NCI-H1105 treated with DMSO at 0.1 percent for 48 hours (cell line): Measurements from ENCODE around the gene FBXO46.

ENCODE experiments used
- DNase-seq: peaks from one replicate; lab custom pipeline; 2025; lab: John Stamatoyannopoulos, UW

The FBXO46 gene

DNA sequence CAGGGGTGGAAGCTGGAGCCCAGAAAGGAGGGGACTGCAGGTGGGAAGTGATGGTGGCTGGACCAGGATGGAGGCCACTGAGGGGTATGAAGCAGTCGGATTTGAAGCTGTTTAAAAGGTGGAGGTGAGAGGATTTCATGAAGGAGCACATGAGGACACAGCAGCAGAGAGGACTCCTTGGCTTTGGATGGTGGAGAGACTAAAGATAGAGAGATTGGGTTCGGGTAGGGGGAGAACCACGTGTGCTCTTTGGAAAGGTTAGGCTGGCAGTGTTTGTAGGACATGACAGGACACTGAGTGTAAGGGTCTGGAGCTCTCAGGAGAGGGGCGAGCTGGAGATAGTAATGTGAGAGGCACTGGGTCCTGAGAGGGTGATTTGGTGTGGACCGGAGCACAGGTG is 47.8 kb downstream of the FBXO46 start:
- DNase-seq = no peak

DNA sequence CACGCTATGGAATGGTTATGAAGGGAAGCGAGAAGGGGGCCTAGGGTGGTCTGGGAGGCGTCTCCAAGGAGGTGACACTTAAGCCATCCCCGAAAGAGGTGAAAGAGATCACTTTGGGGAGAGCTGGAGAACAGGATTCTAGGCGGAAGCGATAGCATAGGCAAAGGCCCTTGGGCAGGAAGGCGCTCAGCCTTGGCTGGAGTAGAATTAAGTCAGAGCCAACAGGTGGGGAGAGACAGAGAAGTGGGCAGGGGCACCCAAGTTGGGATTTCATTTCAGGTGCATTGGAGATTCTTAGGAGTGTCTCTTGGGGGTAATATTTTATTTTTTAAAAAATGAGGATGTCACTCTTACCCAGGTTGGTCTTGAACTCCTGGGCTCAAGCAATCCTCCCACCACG is 48.6 kb downstream of the FBXO46 start:
- DNase-seq = no peak

DNA sequence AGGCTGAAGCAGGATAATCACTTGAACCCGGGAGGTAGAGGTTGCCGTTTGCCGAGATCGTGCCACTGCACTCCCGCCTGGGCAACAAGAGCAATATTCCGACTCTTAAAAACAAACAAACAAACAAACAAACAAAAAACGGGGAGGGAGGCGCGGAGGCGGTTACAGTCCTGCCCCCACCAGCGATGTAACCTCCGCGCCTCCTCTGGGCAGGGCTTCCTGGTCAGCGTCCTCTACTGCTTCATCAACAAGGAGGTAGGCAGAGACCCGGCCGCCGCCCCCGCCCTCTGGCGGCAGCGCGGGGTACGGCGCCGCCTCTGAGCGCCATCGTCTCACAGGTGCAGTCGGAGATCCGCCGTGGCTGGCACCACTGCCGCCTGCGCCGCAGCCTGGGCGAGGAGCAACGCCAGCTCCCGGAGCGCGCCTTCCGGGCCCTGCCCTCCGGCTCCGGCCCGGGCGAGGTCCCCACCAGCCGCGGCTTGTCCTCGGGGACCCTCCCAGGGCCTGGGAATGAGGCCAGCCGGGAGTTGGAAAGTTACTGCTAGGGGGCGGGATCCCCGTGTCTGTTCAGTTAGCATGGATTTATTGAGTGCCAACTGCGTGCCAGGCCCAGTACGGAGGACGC is 49.2 kb downstream of the FBXO46 start:
- DNase-seq = peak; percentile 82

DNA sequence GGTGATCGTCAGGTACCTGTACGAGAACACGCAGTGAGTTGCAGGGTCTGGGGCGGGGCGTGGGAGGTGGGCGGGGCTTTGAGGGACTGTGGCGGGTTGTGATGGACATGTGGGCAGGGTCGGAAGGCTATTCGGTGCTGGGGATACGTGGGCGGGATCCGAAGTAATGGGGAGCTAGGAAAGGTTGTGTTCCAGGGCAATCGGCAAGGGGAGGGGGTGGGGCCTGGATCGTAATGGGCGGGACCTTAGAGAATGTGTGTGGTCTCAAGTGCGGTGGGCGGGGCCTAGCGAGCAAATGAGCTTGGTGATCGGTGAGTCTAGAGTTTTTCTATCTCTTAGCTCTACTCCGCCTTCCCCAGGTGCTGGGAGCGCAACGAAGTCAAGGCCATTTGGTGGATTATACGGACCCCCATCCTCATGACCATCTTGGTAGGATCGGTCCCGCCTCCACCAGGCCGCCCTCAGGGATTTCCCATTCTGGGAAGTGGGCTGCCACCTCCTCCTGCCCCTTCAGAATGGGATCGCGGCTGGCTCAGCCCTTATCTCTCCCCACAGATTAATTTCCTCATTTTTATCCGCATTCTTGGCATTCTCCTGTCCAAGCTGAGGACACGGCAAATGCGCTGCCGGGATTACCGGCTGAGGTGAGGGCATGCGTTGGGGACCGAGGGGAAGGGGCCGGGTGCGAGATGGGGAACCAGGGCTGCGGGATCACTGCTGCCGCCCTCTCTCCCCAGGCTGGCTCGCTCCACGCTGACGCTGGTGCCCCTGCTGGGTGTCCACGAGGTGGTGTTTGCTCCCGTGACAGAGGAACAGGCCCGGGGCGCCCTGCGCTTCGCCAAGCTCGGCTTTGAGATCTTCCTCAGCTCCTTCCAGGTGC is 53.1 kb downstream of the FBXO46 start:
- peak; percentile 75 for DNase-seq

DNA sequence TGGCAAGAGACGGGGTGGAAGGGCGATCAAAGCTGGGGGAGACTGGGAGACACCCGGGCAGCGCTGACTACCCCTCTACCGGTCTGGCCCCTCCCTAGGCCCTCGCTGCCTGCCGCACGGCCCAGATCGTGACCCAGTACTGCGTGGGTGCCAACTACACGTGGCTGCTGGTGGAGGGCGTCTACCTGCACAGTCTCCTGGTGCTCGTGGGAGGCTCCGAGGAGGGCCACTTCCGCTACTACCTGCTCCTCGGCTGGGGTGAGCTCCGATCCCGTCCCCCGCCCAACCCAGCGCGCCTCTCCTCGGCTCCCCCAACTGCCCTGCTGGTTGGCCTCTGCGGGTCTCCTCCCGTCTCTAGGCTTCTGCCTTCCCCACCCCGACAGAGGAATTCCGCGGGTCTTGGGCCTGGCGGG is 53.8 kb downstream of the FBXO46 start:
- no peak for DNase-seq

DNA sequence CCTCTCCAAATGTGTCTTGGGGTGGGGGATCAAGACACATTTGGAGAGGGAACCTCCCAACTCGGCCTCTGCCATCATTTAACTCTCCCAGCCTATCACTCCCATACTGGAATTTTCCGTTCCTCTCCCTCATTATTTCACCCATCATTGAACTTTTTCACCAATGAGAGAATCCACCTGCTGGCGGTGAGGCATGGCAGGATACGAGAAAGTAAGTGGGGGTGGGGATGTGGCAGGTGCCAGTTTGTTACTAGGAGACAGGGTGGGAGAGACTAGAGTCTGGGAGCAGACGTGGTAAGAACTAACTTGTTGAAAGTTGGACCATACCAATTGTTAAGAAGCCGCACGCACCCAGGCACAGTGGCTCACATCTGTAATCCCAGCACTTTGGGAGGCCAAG is 55.8 kb downstream of the FBXO46 start:
- peak; percentile 23 for DNase-seq

DNA sequence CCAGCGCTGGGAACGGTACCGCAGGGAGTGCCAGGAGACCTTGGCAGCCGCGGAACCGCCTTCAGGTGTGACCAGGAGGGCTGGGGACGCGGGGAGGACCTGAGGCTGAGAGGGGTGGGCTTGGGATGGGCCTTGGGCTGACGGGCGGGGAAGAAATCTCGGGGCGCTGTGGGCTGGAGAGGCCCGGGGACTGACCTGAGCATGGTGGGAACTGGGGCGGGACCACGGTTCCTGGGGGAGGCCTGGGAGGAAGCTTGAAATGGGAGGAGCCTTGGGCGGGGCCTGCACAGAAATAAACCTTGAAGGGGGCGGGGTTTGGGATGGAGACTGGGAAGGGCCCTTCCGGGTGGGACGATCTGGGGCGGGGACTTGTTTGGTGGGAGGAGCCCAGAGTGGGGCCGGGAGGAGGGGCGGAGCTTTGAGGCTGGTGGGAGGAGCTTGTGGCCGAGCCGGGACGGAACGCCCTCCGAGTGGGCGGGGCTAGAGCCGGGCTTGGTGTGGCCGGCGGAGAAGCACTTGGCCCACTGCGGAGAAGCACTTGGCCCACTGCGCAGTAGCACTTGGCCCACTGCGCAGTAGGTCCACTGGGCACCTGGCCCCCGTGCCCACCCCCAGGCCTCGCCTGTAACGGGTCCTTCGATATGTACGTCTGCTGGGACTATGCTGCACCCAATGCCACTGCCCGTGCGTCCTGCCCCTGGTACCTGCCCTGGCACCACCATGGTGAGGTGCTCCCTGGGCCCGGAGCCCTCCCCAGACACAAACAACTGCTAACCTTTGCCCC is 59.8 kb downstream of the FBXO46 start:
- DNase-seq = no peak

DNA sequence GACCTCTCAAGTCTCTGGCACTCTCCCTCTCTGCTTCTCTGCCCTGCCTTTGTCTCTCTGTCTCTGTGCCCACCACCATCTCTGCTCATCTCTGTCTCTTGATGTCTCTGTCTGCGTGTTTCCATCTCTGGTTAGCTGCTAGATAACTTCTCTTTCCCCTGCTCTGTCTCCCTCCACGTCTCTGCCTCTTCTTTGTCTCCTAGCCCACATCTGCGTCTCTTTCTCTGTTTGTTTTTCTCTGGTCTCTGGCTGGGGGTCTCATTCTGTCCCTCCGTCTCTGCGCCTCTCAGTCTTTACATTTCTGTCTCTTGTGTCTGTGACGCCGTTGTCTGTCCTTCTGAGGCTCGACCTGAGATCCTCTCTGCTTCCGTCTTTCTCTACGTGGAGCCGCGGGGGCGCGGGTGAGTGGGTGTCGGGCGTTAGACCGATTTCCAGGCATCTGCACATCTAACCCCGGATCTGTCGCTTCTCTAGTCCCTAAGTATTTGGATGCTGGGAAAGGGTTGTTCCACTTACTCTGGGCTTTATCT is 62.3 kb downstream of the FBXO46 start:
- DNase-seq = no peak

DNA sequence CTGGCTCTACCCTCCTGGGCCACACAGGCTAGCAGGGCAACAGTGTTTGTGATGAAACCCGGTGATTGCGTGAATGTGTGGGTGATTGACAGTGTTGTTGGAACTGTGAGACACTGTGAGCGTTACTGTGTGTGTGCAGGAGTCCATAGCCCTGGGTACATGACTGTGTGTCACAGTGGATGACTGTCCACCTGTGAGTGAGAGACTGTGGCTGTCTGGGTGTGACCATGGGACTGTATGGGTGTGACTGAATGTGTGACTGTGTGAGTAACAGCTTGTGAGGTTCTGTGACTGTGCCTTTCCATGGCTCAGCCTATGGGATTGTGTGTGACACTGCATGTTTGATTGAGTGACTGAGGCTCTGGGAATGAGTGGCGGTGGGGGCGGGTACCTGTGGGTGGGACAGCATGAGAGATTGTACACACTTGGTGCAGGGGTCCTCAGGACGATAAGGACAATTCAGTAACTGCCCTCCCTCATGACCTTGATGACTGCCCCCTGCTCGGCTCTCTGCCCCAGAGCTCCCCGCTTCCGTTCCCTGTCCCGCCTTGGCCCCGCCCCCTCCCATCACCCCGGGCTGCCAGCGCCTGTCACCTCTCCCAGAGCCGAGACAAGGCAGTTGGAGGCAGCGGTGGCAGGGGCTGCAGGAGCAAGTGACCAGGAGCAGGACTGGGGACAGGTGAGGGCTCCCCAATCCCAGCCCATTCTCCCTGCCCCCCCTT is 62.9 kb downstream of the FBXO46 start, which contains the start of gene GIPR:
TSS of gene GIPR (plus strand) at position 602 of the 722 bp plus-strand sequence. CDS start 1,300 bp downstream, outside the sequence.
- DNase-seq = peak; percentile 9

DNA sequence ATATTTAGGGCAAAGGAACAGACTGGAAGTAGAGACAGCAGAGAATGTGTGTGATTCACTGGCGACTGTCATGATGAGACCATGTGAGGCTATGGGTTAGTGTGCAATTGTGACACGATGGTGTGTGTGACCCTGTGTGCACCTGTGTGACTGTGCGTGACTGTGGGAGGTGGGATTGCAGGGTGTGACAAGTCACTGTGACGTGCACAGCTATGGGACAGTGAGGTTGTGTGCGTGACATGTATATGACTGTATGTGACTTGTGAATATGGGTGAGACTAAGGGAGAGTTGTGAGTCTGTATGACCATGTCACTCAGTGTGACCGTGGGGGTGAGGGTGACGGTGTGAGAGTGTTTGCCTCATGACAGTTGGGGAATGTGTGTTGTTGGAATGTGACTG is 66.1 kb downstream of the FBXO46 start:
- DNase-seq = no peak

DNA sequence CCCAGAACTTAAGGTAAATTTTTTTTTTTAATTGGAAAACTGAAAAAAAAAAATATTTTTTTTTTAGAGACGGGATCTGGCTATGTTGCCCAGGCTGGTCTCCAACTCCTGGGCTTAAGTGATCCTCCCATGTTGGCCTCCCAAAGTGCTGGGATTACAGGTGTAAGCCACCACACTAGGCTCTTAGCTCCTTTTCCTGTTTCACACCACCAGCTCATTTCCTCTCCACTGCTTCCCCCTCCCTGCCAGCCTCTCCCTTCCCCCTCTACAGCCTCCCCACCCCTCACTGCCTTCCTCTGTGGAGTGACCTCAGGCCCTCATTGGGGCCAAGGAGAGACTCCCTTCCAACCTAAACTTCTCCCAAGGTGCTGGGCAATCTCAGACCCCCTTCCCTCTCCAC is 66.9 kb downstream of the FBXO46 start:
- no peak for DNase-seq

DNA sequence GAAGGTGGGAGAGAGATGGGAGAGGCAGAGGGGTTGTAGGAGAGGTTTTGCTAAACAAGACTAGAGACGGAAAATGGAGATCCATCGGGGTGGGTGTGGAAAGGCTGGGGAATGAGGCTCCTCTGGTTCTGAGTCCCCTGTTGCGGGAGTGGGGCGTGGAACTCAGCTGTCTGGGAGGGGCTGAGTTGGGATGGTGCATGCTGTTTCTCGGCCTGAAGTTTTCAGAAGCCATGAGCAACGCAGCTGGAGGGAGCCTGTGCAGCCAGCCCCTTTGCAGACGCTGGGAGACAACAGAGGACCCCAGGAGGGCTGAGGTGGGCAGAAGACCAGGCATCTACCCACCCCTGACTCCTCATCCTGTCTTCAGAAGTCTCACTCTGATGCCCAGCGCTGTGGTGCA is 70.1 kb downstream of the FBXO46 start:
- no peak for DNase-seq
